Fibroblast of lung (primary cell): Measurements from ENCODE around the gene NCR1. TPM values are rescaled to one million over a fixed set of nuclear protein-coding genes. Genes with fewer than 3 reads are reported as not detected.
A peak's percentile ranks its signal among the peaks of the same experiment; 100 is the strongest.
"Not testable (repeated sequence)": the region's sequence is repeated elsewhere in the genome, so short reads cannot be mapped to it uniquely, and the experiment has no call there.

Source experiments
- DNase-seq, 2 donors: peaks; one replicate each; pipeline versions ENCODE4 v3.0.0 to v3.0.0-alpha.2; 2010; ENCODE audit warnings: low read depth in 2 of 2
- H2AFZ ChIP-seq: 2 replicates; pipeline ENCODE4 v1.5.1; 2012; ENCODE audit warnings: low read length, control low read depth, inconsistent platforms
- H3K27ac ChIP-seq: 2 replicates; pipeline ENCODE4 v1.5.1; 2011; ENCODE audit warnings: low read length, control low read depth; ENCODE audit not compliant: insufficient read depth
- H3K27me3 ChIP-seq: 2 replicates; pipeline ENCODE4 v1.5.1; 2011; ENCODE audit warnings: mild to moderate bottlenecking, low read length; ENCODE audit not compliant: control insufficient read depth, insufficient read depth
- H3K36me3 ChIP-seq: 2 replicates; pipeline ENCODE4 v1.5.1; 2011; ENCODE audit warnings: low read length; ENCODE audit not compliant: control insufficient read depth, insufficient read depth
- H3K4me1 ChIP-seq: 2 replicates; pipeline ENCODE4 v1.5.1; 2011; ENCODE audit warnings: low read length; ENCODE audit not compliant: control insufficient read depth, insufficient read depth; ENCODE audit errors: extremely low read depth
- H3K4me2 ChIP-seq: 2 replicates; pipeline ENCODE4 v1.5.1; 2011; ENCODE audit warnings: low read length, control low read depth; ENCODE audit not compliant: insufficient read depth; ENCODE audit errors: extremely low read depth
- H3K4me3 ChIP-seq, 4 experiments: fragments of 200-600 bp in 1 of 4; sonication (generic) in 1 of 4; replicated peaks in 1 of 4; 2 replicates each; pipeline ENCODE4 v1.5.1; 2011 to 2016; ENCODE audit warnings: low read length in 4 of 4, low read depth in 3 of 4, mild to moderate bottlenecking in 3 of 4, control low read depth in 2 of 4, inconsistent platforms in 1 of 4, mixed read lengths in 1 of 4; ENCODE audit not compliant: insufficient read depth in 1 of 4; ENCODE audit errors: control extremely low read depth in 1 of 4
- H3K79me2 ChIP-seq: 2 replicates; pipeline ENCODE4 v1.5.1; 2012; ENCODE audit warnings: mild to moderate bottlenecking, low read length, inconsistent platforms; ENCODE audit not compliant: control insufficient read depth, insufficient read depth
- H3K9ac ChIP-seq: 2 replicates; pipeline ENCODE4 v1.5.1; 2011; ENCODE audit warnings: mild to moderate bottlenecking, low read length, control low read depth; ENCODE audit not compliant: insufficient read depth
- H3K9me3 ChIP-seq: 2 replicates; pipeline ENCODE4 v1.5.1; 2012; ENCODE audit warnings: low read depth, low read length; ENCODE audit not compliant: control insufficient read depth, insufficient read depth
- H4K20me1 ChIP-seq: 2 replicates; pipeline ENCODE4 v1.5.1; 2011; ENCODE audit warnings: low read length; ENCODE audit not compliant: control insufficient read depth, insufficient read depth; ENCODE audit errors: extremely low read depth
- CTCF ChIP-seq, 2 donors: IDR thresholded peaks in 1 of 2; conservative IDR thresholded peaks in 1 of 2; 1 replicate in 1 of 2; 2 replicates in 1 of 2; pipeline ENCODE4 v1.5.1; 2011 to 2012; ENCODE audit warnings: low read length in 2 of 2, control low read depth in 1 of 2, inconsistent platforms in 1 of 2, low read depth in 1 of 2, mild to moderate bottlenecking in 1 of 2
- EZH2 ChIP-seq: IDR thresholded peaks from 2 replicates; pipeline ENCODE4 v1.5.1; 2012; ENCODE audit warnings: low read length, control low read depth, mild to moderate bottlenecking; ENCODE audit errors: missing control alignments
- polyA plus RNA-seq, 2 donors: library from polyadenylated mRNA; depleted of rRNA in 1 of 2; stranded (reverse) in 1 of 2; unstranded in 1 of 2; fragments of >200 nt; gene quantifications; 2 replicates each; pipeline ENCODE4 v1.2.1, GENCODE V29; 2011 to 2012; ENCODE audit warnings: missing spikeins in 1 of 2
- total RNA-seq: library from RNA; depleted of rRNA; stranded (reverse); fragments of >200 nt; gene quantifications from 2 replicates; pipeline ENCODE4 v1.2.1, GENCODE V29; 2014

Gene NCR1
- total and polyA plus RNA-seq, 2 donors (not counting 1 experiment from before 2014, with no cell fraction given), result not detected

GRCh38 chr19:54893406-54893805, 12.5 kb upstream of the NCR1 start:
- Histone ChIP-seq H3K9me3 (no peaks in the 10 kb centered on the region), H3K79me2 (no peaks in the 10 kb centered on the region), H3K36me3 (no peaks in the 10 kb centered on the region), H3K4me2 (no peak overlapping the region), H3K27ac (no peak overlapping the region), H3K9ac (no peak overlapping the region), H3K4me1 (no peaks in the 10 kb centered on the region), H3K27me3 (no peaks in the 10 kb centered on the region), H3K4me3 (no peak overlapping the region), H4K20me1 (no peaks in the 10 kb centered on the region), H2AFZ (no peak overlapping the region)
- peak in 1 of 2 donors; percentile 2 for DNase-seq
- TF ChIP-seq CTCF (conservative IDR thresholded peaks at IDR 0.05 in 1 of 2, IDR thresholded peaks at IDR 0.05 in 1 of 2; ENCODE audit: low read depth in 1 of 2, low read length in 2 of 2), result no peak
- no peak for TF ChIP-seq EZH2

GRCh38 chr19:54894106-54894505, 11.8 kb upstream of the NCR1 start:
- H3K4me1 ChIP-seq, DNase-seq, H3K79me2 ChIP-seq, H2AFZ ChIP-seq, H3K9me3 ChIP-seq, H3K27ac ChIP-seq, H3K27me3 ChIP-seq, H4K20me1 ChIP-seq, H3K4me2 ChIP-seq, H3K4me3 ChIP-seq, H3K36me3 ChIP-seq, H3K9ac ChIP-seq: not testable (repeated sequence)

GRCh38 chr19:54896036-54896435, 9.9 kb upstream of the NCR1 start:
- Histone ChIP-seq H3K4me3 (no peak overlapping the region), H3K36me3 (no peaks in the 10 kb centered on the region), H2AFZ (no peak overlapping the region), H3K27me3 (no peaks in the 10 kb centered on the region), H4K20me1 (no peaks in the 10 kb centered on the region), H3K9ac (no peak overlapping the region), H3K79me2 (no peaks in the 10 kb centered on the region), H3K27ac (no peak overlapping the region), H3K4me2 (no peak overlapping the region), H3K9me3 (no peaks in the 10 kb centered on the region), H3K4me1 (no peaks in the 10 kb centered on the region)
- no peak for TF ChIP-seq CTCF (conservative IDR thresholded peaks at IDR 0.05 in 1 of 2, IDR thresholded peaks at IDR 0.05 in 1 of 2; ENCODE audit: low read depth in 1 of 2, low read length in 2 of 2)
- no peak for TF ChIP-seq EZH2
- no peak for DNase-seq

GRCh38 chr19:54898685-54899084, 7.3 kb upstream of the NCR1 start:
- not testable (repeated sequence) for H3K79me2 ChIP-seq, H3K36me3 ChIP-seq, H3K27ac ChIP-seq, H2AFZ ChIP-seq, H3K9me3 ChIP-seq, DNase-seq, H3K4me1 ChIP-seq, H4K20me1 ChIP-seq, H3K9ac ChIP-seq, H3K4me2 ChIP-seq, H3K4me3 ChIP-seq, H3K27me3 ChIP-seq

- not testable (repeated sequence) for H3K27me3 ChIP-seq, H2AFZ ChIP-seq, H3K4me1 ChIP-seq, H3K4me3 ChIP-seq, H3K36me3 ChIP-seq, DNase-seq, H3K9ac ChIP-seq, H3K9me3 ChIP-seq, H3K79me2 ChIP-seq, H3K4me2 ChIP-seq, H3K27ac ChIP-seq, H4K20me1 ChIP-seq
Observed at GRCh38 chr19:54899646-54900045, 6.3 kb upstream of the NCR1 start.

GRCh38 chr19:54901153-54901552, 4.8 kb upstream of the NCR1 start:
- H3K79me2 ChIP-seq, H3K36me3 ChIP-seq, DNase-seq: not testable (repeated sequence)

More at GRCh38 chr19:54901153-54901552, 4.8 kb upstream of the NCR1 start:
- H3K4me1 ChIP-seq, H4K20me1 ChIP-seq, H3K4me2 ChIP-seq, H3K9ac ChIP-seq, H2AFZ ChIP-seq, H3K4me3 ChIP-seq, H3K27ac ChIP-seq, H3K9me3 ChIP-seq, H3K27me3 ChIP-seq: not testable (repeated sequence)
